Loucy (cell line): Measurements from ENCODE around the gene TRAPPC2L.

Experiments
- H2AFZ ChIP-seq: fragments of 200-600 bp; sonication (generic); 2 replicates; pipeline ENCODE4 v1.6.0; 2016; ENCODE audit warnings: antibody characterized with exemption, mild to moderate bottlenecking, low read length, moderate library complexity
- H3F3A ChIP-seq: fragments of 200-600 bp; 2 replicates; pipeline ENCODE4 v1.6.0; 2016; ENCODE audit warnings: antibody characterized with exemption, low read depth, mild to moderate bottlenecking
- H3K27me3 ChIP-seq: fragments of 200-600 bp; sonication (generic); 2 replicates; pipeline ENCODE4 v1.6.1; 2014; ENCODE audit warnings: low read length, mild to moderate bottlenecking; ENCODE audit not compliant: insufficient read depth, poor library complexity, severe bottlenecking
- H3K36me3 ChIP-seq: fragments of 200-600 bp; sonication (generic); 2 replicates; pipeline ENCODE4 v1.6.1; 2016; ENCODE audit warnings: low read length; ENCODE audit not compliant: insufficient read depth
- H3K4me1 ChIP-seq: fragments of 200-600 bp; sonication (generic); 2 replicates; pipeline ENCODE4 v1.5.1; 2014; ENCODE audit warnings: low read length, mild to moderate bottlenecking; ENCODE audit not compliant: insufficient read depth, poor library complexity, severe bottlenecking
- H3K4me2 ChIP-seq: fragments of 200-600 bp; sonication (generic); 2 replicates; pipeline ENCODE4 v1.6.0; 2014; ENCODE audit warnings: antibody characterized with exemption, low read length, low read depth, mild to moderate bottlenecking; ENCODE audit not compliant: poor library complexity, severe bottlenecking
- H3K4me3 ChIP-seq: fragments of 200-600 bp; sonication (generic); 2 replicates; pipeline ENCODE4 v1.5.1; 2014; ENCODE audit warnings: low read length, mild to moderate bottlenecking, mixed read lengths; ENCODE audit not compliant: poor library complexity, severe bottlenecking
- H3K79me2 ChIP-seq: fragments of 200-600 bp; sonication (generic); 2 replicates; pipeline ENCODE4 v1.6.1; 2014; ENCODE audit warnings: low read length; ENCODE audit not compliant: insufficient read depth
- H3K9ac ChIP-seq: fragments of 200-600 bp; sonication (generic); 2 replicates; pipeline ENCODE4 v1.6.0; 2014; ENCODE audit warnings: mild to moderate bottlenecking, low read depth, low read length, moderate library complexity; ENCODE audit not compliant: poor library complexity, severe bottlenecking
- H3K9me2 ChIP-seq: fragments of 200-600 bp; sonication (generic); replicated peaks from 2 replicates; pipeline ENCODE4 v1.6.1; 2016; ENCODE audit warnings: low read depth, low read length, mixed read lengths
- H3K9me3 ChIP-seq: fragments of 200-600 bp; sonication (generic); 2 replicates; pipeline ENCODE4 v1.6.1; 2014; ENCODE audit warnings: mild to moderate bottlenecking, antibody characterized with exemption, low read length, low read depth; ENCODE audit not compliant: insufficient read depth
- H4K20me1 ChIP-seq: fragments of 200-600 bp; sonication (generic); 2 replicates; pipeline ENCODE4 v1.6.0; 2014; ENCODE audit warnings: antibody characterized with exemption, low read length, mild to moderate bottlenecking; ENCODE audit not compliant: insufficient read depth, poor library complexity, severe bottlenecking
- CTCF ChIP-seq: fragments of 200-600 bp; sonication (generic); conservative IDR thresholded peaks from 2 replicates; pipeline ENCODE4 v1.5.1; 2014; ENCODE audit warnings: mild to moderate bottlenecking, antibody characterized with exemption, low read length
- EZH2phosphoT487 ChIP-seq: fragments of 200-600 bp; IDR thresholded peaks from 2 replicates; pipeline ENCODE4 v1.6.1; 2018; ENCODE audit warnings: antibody characterized with exemption, mild to moderate bottlenecking, moderate library complexity, borderline replicate concordance

Gene TRAPPC2L

GRCh38 chr16:88812513-88813268 lies 44.2 kb upstream of the TRAPPC2L start:
- no peaks in the 10 kb centered on the region for H3K9me2 ChIP-seq
- H2AFZ ChIP-seq: peak overlapping the region; percentile 81; the same call in 1 of the 2 replicates
- peak overlapping the region; percentile 90 for H3K4me2 ChIP-seq
- TF ChIP-seq EZH2phosphoT487: no peak
- no peak for TF ChIP-seq CTCF
- peak overlapping the region; percentile 79 for H3K9ac ChIP-seq
- no peaks in the 10 kb centered on the region for H3K9me3 ChIP-seq
- peaks cover 31% of the 10 kb centered on the region; the same call in 1 of the 2 replicates for H3K79me2 ChIP-seq
- H3K27me3 ChIP-seq: no peaks in the 10 kb centered on the region
- H3K36me3 ChIP-seq: peaks cover 7% of the 10 kb centered on the region; the same call in 1 of the 2 replicates
- H4K20me1 ChIP-seq: peaks cover 27% of the 10 kb centered on the region
- H3F3A ChIP-seq: no peaks in the 10 kb centered on the region
- peak overlapping the region; percentile 91 for H3K4me3 ChIP-seq
- no peaks in the 10 kb centered on the region for H3K4me1 ChIP-seq

GRCh38 chr16:88813269-88814143 lies 43.4 kb upstream of the TRAPPC2L start:
- no peaks in the 10 kb centered on the region for H3F3A ChIP-seq
- H3K36me3 ChIP-seq: peaks cover 7% of the 10 kb centered on the region; the same call in 1 of the 2 replicates
- H3K9me2 ChIP-seq: no peaks in the 10 kb centered on the region
- H3K4me3 ChIP-seq: no peak overlapping the region
- H3K27me3 ChIP-seq: no peaks in the 10 kb centered on the region
- no peak for TF ChIP-seq CTCF
- no peak for TF ChIP-seq EZH2phosphoT487
- peak overlapping the region; percentile 90 for H3K4me2 ChIP-seq
- H3K9me3 ChIP-seq: no peaks in the 10 kb centered on the region
- no peak overlapping the region for H2AFZ ChIP-seq
- H3K79me2 ChIP-seq: peaks cover 24% of the 10 kb centered on the region; the same call in 1 of the 2 replicates
- H4K20me1 ChIP-seq: peaks cover 22% of the 10 kb centered on the region
- no peak overlapping the region for H3K9ac ChIP-seq
- no peaks in the 10 kb centered on the region for H3K4me1 ChIP-seq

- H3K4me3 ChIP-seq: no peak overlapping the region
- H3K4me1 ChIP-seq: no peaks in the 10 kb centered on the region
- H3K79me2 ChIP-seq: peaks cover 20% of the 10 kb centered on the region; the same call in 1 of the 2 replicates
- peaks cover 6% of the 10 kb centered on the region; the same call in 1 of the 2 replicates for H3K36me3 ChIP-seq
- no peak overlapping the region for H3K4me2 ChIP-seq
- no peaks in the 10 kb centered on the region for H3K27me3 ChIP-seq
- H3K9me2 ChIP-seq: no peaks in the 10 kb centered on the region
- H3K9me3 ChIP-seq: no peaks in the 10 kb centered on the region
- no peak overlapping the region for H2AFZ ChIP-seq
- TF ChIP-seq EZH2phosphoT487: no peak
- no peak for TF ChIP-seq CTCF
- no peak overlapping the region for H3K9ac ChIP-seq
- H3F3A ChIP-seq: no peaks in the 10 kb centered on the region
- peaks cover 20% of the 10 kb centered on the region for H4K20me1 ChIP-seq
Measured at GRCh38 chr16:88814144-88814502, 42.8 kb upstream of the TRAPPC2L start.
